K562 treated with DMSO at 1 percent for 4 hours (cell line): ENCODE data around the gene WNT7A. TPM values are rescaled to one million over a fixed set of nuclear protein-coding genes. Genes with fewer than 3 reads are reported as not detected.

ENCODE experiments used
- total RNA-seq: library from RNA; unstranded; fragments of 300-600 nt; gene quantifications from 2 replicates; pipeline ENCODE4 v1.2.3, GENCODE V29; 2022; ENCODE audit not compliant: insufficient read depth

Gene WNT7A
- not detected in 2 replicates for total RNA-seq

DNA sequence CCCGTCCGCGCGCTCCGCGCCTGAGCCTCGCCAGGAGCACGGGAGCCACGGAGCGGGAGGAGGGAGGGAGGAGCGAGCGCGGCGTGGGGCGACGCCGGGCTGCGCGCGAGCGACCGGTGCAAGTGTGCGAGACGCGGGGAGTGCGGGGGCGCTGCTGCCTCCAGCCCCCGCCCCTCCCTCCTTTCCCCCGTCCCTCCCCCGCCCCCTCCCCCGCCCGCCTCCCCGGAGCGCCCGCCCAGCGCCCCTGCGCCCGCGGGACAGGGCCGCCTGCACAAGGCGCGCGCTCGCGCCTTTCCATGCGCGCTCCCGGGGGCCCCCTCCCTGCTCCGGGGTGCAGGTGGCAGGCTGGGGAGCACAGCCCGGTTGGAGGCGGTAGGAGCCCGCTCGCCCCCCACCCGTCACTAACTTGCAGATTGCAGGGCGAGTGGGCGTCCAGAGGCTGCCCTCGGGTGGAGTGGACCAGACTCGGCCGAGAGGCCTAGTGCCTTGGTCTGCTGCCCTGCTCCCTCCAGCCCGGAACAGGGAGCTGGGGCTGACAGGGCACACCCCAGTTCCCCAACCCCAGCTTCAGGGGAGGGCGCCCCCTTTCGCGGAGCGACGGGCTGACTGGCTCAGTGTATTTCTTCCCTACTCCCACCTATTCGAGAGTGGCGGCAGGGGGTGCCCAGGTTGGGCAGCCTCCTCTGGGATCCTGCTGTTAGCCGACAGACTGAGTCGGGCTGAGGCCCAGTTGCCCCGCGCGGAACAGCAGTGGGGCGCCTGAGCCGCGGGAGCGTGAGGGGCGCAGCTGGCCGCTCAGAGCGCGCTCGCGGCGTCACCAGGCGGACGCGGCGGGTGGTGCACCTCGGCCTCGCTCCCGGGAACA lies at the start of gene WNT7A:
Gene WNT7A, minus strand, starts transcription at position 126 of the 865 bp plus-strand sequence. CDS start 255 bp downstream, outside the sequence.

Other genes with a start within 250 kb of the WNT7A start
- 8.7 and 15.0 TPM in 2 replicates for gene CHCHD4, start 244.8 kb upstream of the WNT7A start, total RNA-seq
- gene TMEM43, start 245.0 kb upstream of the WNT7A start, total RNA-seq, result 22.9 and 23.1 TPM in 2 replicates